ENCODE results near the gene MNT. TPM values are rescaled to one million over a fixed set of nuclear protein-coding genes. Genes with fewer than 3 reads are reported as not detected.
A peak's percentile ranks its signal among the peaks of the same experiment; 100 is the strongest.

Gene MNT
- total RNA-seq, 2 donors from 2014 or later = 20.3 to 36.9 TPM

DNA sequence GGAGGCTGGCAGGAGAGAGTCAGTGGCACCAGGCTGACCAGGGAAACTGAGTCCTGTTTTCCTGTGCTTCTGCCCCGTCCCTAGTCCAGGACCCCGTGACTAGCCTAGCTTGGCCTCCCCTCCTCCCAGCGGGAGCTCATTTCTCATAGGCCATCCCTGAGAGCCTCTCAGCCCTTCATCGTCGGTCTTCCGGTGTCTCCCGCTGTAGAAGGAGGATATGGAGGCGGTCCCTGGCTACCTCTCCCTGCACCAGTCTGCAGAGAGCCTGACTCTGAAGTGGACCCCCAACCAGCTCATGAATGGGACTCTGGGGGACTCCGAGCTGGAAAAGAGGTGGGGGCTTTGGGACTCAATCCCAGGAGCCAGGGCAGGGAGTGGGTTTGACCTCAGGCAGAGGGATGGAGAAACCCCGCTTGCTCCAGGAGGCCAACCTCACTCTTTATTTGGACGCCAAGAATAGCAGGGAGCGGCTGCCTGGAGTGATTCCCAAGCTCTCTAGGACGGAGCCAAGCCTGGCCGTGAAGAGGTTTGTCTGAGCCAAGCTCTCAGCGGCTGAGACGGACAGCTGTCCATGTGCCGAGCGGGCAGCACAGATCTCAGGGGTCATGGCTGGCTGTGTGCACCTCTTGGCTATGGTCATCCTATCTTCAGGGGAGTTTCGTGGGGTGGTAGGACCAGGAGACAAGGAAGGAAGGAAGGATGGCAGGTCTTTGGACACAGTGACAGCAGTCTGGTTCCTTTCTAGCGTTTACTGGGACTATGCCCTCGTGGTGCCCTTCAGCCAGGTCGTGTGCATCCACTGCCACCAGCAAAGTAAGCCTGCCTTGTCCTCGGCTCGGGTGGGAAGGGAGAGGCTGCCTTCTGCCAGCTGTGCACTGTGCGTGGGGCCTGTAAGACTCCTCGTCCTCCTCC lies 36.8 kb downstream of the MNT start:
- no peaks in the 10 kb centered on the region for H3K36me3 Mint-ChIP-seq
- ATAC-seq (no peak), DNase-seq (ENCODE audit: low spot score) (no peak)
- no peak overlapping the region for H3K4me3 Mint-ChIP-seq
- H3K27me3 Mint-ChIP-seq = no peaks in the 10 kb centered on the region
- H3K4me1 Mint-ChIP-seq (ENCODE audit: low read depth in 2 of 2) = peaks cover 0 to 4% of the 10 kb centered on the region in 2 donors
- H3K9me3 Mint-ChIP-seq = no peaks in the 10 kb centered on the region
- H3K27ac Mint-ChIP-seq = no peak overlapping the region

DNA sequence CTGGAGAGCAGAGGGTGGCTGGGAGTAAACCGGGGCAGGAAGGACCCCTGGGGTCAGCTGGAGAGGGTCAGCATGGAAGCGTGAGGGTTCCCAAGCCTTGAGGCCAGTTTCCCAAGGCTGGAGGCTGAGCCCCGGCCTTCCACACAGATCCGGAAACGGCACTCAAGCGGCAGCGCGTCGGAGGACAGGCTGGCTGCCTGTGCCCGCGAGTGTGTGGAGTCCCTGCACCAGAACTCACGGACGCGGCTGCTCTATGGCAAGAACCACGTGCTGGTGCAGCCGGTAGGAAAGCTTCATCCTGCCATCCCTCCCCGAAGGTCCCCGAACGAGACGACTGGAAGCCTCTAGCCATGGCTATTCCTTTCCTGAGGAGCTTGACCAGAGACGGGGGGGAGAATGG lies 37.5 kb downstream of the MNT start:
- no peaks in the 10 kb centered on the region for H3K27me3 Mint-ChIP-seq
- no peak overlapping the region for H3K27ac Mint-ChIP-seq
- H3K4me1 Mint-ChIP-seq (ENCODE audit: low read depth in 2 of 2) = peaks cover 0 to 4% of the 10 kb centered on the region in 2 donors
- no peaks in the 10 kb centered on the region for H3K9me3 Mint-ChIP-seq
- no peak for DNase-seq (ENCODE audit: low spot score)
- ATAC-seq = no peak
- no peak overlapping the region for H3K4me3 Mint-ChIP-seq
- no peaks in the 10 kb centered on the region for H3K36me3 Mint-ChIP-seq

DNA sequence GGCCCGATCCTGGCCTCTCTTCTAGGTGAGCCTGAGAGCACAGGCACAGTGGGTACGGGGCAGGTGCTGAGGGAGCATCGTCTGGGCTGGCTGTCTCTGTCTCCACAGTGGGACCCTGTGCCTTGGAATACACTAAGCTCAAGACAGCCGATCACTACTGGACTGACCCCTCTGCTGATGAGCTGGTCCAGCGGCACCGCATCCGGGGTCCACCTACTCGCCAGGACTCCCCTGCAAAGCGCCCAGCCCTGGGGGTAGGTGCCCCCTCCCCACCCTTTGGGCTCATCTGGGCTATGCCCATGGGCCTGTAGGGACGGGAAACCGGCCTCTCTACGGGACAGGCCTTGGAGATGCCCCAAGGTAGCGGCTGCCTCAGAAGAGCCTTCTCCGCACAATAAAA lies 38.0 kb downstream of the MNT start:
- Mint-ChIP-seq H3K4me1 (ENCODE audit: low read depth in 2 of 2) (peaks cover 0 to 4% of the 10 kb centered on the region in 2 donors), H3K27me3 (no peaks in the 10 kb centered on the region), H3K36me3 (no peaks in the 10 kb centered on the region), H3K27ac (no peak overlapping the region), H3K9me3 (no peaks in the 10 kb centered on the region), H3K4me3 (no peak overlapping the region)
- peak in 1 of 2 donors; percentile 46 for ATAC-seq
- DNase-seq (ENCODE audit: low spot score) = no peak

DNA sequence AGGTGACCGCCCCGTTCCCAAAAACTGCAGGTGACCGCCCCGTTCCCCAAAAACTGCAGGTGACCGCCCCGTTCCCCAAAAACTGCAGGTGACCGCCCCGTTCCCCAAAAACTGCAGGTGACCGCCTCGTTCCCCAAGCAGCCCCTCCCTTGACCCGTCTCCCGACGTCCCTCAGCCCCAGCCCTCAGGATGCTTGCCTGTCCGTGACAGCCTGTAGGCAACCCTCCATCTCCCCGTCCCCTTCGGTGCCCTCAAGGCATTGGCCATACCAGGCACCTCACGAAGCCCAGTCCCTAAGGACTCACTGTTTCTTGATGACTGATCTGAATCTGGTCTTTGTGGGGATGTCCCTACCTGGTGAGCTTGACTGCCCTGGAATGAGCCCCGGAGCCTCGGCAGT lies 38.4 kb downstream of the MNT start:
- ATAC-seq (no peak), DNase-seq (ENCODE audit: low spot score) (no peak)
- Mint-ChIP-seq H3K36me3 (no peaks in the 10 kb centered on the region), H3K27me3 (no peaks in the 10 kb centered on the region), H3K4me1 (ENCODE audit: low read depth in 2 of 2) (peaks cover 0 to 4% of the 10 kb centered on the region in 2 donors), H3K4me3 (no peak overlapping the region), H3K9me3 (no peaks in the 10 kb centered on the region), H3K27ac (no peak overlapping the region)

DNA sequence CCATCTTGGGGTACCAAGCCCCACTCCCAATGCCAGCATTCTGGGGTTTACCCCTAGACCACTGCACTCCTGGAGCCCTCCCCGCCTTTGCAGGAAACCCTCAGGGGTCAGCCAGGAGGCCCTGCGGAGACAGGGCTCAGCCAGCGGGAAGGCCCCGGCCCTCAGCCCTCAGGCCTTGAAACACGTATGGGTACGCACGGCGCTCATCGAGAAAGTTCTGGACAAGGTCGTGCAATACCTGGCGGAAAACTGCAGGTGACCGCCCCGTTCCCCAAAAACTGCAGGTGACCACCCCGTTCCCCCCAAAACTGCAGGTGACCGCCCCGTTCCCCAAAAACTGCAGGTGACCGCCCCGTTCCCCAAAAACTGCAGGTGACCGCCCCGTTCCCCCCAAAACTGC lies 38.8 kb downstream of the MNT start:
- DNase-seq (ENCODE audit: low spot score) (no peak), ATAC-seq (no peak)
- Mint-ChIP-seq H3K4me3 (no peak overlapping the region), H3K27me3 (no peaks in the 10 kb centered on the region), H3K4me1 (ENCODE audit: low read depth in 2 of 2) (peaks cover 0 to 4% of the 10 kb centered on the region in 2 donors), H3K27ac (no peak overlapping the region), H3K36me3 (no peaks in the 10 kb centered on the region), H3K9me3 (no peaks in the 10 kb centered on the region)

DNA sequence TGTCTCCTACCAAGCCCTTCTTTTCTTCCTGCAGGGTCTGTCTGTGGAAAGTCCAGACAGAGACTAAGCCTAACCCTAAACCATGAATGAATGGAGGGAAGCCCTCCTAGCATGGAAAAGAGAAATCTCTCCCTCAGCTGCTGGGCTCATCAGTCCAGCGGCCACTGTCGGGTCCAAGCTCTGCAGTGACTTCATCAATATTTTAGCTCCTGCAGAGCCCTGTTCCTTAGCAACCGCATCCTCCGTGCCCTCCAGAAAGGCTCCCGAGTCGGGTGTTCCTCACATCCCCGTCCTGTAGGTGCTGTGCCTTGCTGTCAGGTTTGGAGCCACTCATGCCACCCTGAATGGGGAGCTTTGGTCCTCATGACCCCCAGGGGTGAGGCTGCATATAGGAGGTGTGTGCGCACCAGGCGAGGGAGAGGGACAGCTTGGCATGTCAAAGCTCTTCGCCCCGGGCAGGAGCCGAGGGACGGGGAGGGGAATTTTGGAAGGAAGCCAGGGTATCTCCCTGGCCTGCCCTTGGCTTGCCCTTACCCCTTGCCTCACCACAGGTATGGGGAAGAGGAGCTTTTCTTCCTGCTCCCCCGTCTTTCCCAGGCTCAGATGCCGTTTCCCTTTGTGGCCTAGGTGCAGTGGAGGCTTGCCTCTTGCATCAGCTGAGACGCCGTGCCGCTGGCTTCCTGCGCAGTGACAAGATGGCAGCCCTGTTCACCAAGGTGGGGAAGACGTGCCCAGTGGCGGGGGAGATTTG lies 39.7 kb downstream of the MNT start:
- no peaks in the 10 kb centered on the region for H3K36me3 Mint-ChIP-seq
- H3K9me3 Mint-ChIP-seq = no peaks in the 10 kb centered on the region
- ATAC-seq = no peak
- H3K27ac Mint-ChIP-seq = no peak overlapping the region
- DNase-seq (ENCODE audit: low spot score) = no peak
- H3K27me3 Mint-ChIP-seq = no peaks in the 10 kb centered on the region
- H3K4me1 Mint-ChIP-seq (ENCODE audit: low read depth in 2 of 2) = peaks cover 0 to 4% of the 10 kb centered on the region in 2 donors
- H3K4me3 Mint-ChIP-seq = no peak overlapping the region

DNA sequence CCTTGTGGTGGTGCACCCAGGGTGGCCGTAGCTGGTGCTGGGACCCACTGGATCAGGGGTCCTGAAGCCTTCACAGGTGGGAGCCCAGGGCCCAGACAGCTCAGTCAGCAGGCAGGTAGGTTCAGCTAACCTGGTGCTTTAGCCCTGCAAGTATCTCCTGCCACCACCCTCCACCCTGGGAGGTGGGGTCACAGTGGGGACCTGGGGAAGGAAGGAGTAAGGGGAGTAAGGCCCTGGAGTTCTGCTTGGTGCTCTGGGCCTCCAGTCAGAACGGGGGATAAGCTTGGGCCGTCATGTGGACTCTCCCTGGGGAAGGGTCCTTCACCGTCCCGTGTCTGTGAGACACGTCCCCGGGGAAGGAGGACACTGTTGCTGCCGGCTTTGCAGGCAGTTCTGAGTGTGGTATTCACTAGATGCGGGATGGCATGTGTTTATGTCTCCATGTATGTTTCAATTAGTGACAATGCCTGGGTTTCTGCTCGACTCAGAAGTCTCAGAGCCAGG lies 42.9 kb downstream of the MNT start:
- Mint-ChIP-seq H3K27ac (no peak overlapping the region), H3K9me3 (no peaks in the 10 kb centered on the region), H3K27me3 (no peaks in the 10 kb centered on the region), H3K4me1 (ENCODE audit: low read depth in 2 of 2) (peaks cover 13 to 16% of the 10 kb centered on the region in 2 donors), H3K4me3 (no peak overlapping the region), H3K36me3 (no peaks in the 10 kb centered on the region)
- no peak for DNase-seq (ENCODE audit: low spot score)
- ATAC-seq = no peak

DNA sequence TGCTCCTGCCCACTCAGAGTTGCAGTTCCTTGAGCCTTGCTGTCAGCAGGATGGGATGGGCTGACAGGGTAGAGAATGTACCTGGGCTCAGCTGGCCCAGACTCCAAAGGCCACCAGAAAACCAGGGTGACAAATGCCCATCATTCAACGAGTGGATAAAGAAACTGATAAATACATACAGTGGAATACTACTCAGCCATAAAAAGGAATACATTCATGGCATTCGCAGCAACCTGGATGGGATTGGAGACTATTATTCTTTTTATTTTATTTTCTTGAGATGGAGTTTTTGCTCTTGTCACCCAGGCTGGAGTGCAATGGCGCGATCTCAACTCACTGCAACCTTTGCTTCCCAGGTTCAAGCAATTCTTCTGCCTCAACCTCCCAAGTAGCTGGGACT lies 43.6 kb downstream of the MNT start:
- no peaks in the 10 kb centered on the region for H3K27me3 Mint-ChIP-seq
- no peaks in the 10 kb centered on the region for H3K36me3 Mint-ChIP-seq
- ATAC-seq = no peak
- DNase-seq (ENCODE audit: low spot score) = no peak
- no peaks in the 10 kb centered on the region for H3K9me3 Mint-ChIP-seq
- no peak overlapping the region for H3K27ac Mint-ChIP-seq
- H3K4me1 Mint-ChIP-seq (ENCODE audit: low read depth in 2 of 2) = peaks cover 13 to 16% of the 10 kb centered on the region in 2 donors
- no peak overlapping the region for H3K4me3 Mint-ChIP-seq

DNA sequence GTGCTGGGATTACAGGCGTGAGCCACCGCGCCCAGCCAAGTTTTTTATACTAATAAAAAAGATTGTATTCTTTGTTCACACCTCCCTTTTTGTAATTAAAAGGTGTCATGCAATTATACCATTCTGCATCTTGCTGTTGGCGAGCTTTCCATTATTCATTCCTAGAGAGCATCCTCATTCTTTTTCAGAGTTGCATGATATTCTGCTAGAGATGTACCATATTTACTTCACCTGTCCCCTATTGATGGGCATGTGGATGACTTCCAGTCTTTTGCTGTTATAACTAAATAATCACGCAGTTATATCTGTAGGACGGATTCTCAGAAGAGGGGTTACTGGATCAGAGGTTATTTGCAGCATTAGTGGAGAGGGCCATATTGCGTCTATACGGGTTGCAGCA lies 46.5 kb downstream of the MNT start:
- no peak overlapping the region for H3K27ac Mint-ChIP-seq
- no peak for ATAC-seq
- peaks cover 12 to 13% of the 10 kb centered on the region in 2 donors for H3K4me1 Mint-ChIP-seq (ENCODE audit: low read depth in 2 of 2)
- H3K27me3 Mint-ChIP-seq = no peaks in the 10 kb centered on the region
- no peaks in the 10 kb centered on the region for H3K36me3 Mint-ChIP-seq
- no peak overlapping the region for H3K4me3 Mint-ChIP-seq
- no peaks in the 10 kb centered on the region for H3K9me3 Mint-ChIP-seq
- DNase-seq (ENCODE audit: low spot score) = no peak

DNA sequence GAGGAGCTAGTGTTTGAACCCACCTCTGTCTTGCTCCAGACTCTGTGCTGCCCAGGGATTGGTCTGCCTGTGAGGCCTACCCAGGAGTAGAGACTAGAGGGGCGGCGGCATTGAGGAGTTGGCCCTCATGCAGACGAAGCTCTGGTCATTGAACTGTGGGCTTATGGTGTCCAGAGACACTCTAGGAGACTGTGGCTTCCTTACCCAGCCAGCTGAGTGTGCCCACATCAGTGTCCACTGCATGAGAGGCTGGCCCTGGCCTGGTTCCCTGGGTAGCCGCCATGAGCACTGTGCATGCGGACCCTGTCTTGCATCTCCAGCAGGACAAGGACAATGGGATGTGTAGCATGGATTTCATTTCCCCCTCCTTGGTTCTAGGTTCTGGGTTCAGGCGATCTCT lies 49.6 kb downstream of the MNT start:
- Mint-ChIP-seq H3K9me3 (no peaks in the 10 kb centered on the region), H3K27ac (no peak overlapping the region), H3K4me3 (no peak overlapping the region), H3K27me3 (no peaks in the 10 kb centered on the region), H3K4me1 (ENCODE audit: low read depth in 2 of 2) (peaks cover 12 to 13% of the 10 kb centered on the region in 2 donors), H3K36me3 (no peaks in the 10 kb centered on the region)
- no peak for DNase-seq (ENCODE audit: low spot score)
- ATAC-seq = peak in 1 of 2 donors; percentile 33

DNA sequence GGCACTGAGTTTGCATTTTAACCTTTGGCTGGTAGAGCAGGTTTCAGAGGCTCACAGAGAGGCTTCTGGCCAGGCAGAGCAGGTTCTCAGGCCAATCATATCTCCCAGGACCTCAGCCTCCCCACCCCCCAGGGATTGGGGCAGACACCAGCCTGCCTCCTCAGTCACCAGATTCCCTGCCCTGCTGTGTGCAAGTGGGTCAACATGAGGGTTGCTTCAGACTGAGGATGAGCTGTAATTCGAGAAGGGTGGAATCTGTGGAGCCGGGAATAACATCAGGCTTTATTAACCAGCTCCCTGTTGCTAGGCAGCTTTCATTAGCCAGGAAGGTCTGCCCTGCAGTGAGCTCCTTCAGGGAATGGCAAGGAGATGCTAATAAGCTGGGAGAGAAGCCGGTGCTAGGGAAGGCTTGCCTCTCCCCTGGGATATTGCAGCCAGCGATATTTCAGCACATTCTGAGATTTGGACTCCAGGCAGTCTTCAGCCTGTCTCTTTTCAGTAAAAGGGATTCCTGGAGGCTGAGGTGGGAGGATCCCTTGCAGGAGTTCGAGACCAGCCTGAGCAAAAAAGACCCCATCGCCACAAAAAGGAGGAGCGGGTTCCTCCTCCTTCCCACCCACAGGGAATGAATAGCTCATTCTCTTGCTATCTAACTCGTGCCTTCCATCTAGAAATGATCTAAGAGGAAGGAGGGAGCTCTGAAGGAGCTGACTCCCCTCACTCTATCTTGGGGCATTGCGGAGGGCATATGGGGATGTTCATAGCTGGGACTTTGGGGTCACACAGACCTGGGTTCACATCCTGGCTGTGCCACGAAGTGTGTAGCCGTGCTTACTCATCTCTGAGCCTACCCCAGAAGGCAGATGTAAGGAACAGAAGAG lies 52.8 kb downstream of the MNT start:
- H3K4me1 Mint-ChIP-seq (ENCODE audit: low read depth in 2 of 2) = peaks cover 0 to 3% of the 10 kb centered on the region in 2 donors
- no peak for ATAC-seq

DNA sequence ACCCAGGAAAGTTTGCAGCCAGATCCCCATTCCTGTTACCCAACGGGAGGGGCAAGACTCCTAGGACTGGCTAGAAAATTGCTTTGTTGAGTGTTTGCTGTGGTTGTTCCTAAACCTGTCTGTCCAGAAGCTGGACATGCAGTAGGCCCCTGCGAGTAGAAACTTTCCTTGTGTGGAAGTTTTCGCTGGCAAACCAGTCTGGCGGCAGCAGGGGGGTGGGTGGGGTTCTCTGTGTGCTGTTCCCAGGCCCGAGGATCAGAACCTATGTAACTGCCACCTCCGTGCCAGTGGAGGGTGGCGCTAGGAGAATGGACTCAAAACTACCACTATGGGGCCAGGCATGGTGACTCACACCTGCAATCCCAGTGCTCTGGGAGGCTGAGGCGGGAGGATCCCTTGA lies 54.4 kb downstream of the MNT start:
- Mint-ChIP-seq H3K9me3 (no peaks in the 10 kb centered on the region), H3K4me3 (no peak overlapping the region), H3K4me1 (ENCODE audit: low read depth in 2 of 2) (peaks cover 0 to 2% of the 10 kb centered on the region in 2 donors), H3K36me3 (no peaks in the 10 kb centered on the region), H3K27me3 (no peaks in the 10 kb centered on the region), H3K27ac (no peak overlapping the region)
- DNase-seq (ENCODE audit: low spot score) (no peak), ATAC-seq (no peak)

More for the DNA sequence above, 52.8 kb downstream of the MNT start:
- H3K27ac Mint-ChIP-seq = no peak overlapping the region
- DNase-seq (ENCODE audit: low spot score) = no peak
- H3K9me3 Mint-ChIP-seq = no peaks in the 10 kb centered on the region
- no peaks in the 10 kb centered on the region for H3K27me3 Mint-ChIP-seq
- H3K36me3 Mint-ChIP-seq = no peaks in the 10 kb centered on the region
- no peak overlapping the region for H3K4me3 Mint-ChIP-seq

DNA sequence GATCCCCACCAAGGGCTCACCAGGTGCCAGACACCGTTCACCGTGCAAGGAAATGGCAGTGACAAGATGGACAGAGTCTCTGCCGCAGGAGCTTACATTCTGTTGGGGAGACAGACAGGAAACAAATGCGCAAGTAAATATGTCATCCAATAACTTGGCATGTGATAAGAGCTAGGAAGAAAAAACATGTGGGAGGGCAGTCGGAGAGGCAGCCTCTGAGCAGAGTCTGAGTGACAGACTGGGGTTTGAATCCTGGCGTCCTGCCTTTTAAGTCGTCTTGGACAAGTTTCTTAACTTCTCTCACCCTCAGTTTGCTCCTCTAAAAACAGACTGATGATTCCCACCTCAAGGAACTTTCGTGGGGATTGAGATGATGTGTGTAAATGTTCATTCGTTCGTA lies 56.3 kb downstream of the MNT start:
- Mint-ChIP-seq H3K9me3 (no peaks in the 10 kb centered on the region), H3K27me3 (no peaks in the 10 kb centered on the region), H3K36me3 (no peaks in the 10 kb centered on the region), H3K27ac (no peak overlapping the region), H3K4me1 (ENCODE audit: low read depth in 2 of 2) (peaks cover 0 to 2% of the 10 kb centered on the region in 2 donors), H3K4me3 (no peak overlapping the region)
- ATAC-seq (no peak), DNase-seq (ENCODE audit: low spot score) (no peak)
